ENCODE measurements around the gene NUDT3.
"Not testable (repeated sequence)": the region's sequence is repeated elsewhere in the genome, so short reads cannot be mapped to it uniquely, and the experiment has no call there.

NUDT3 gene

DNA sequence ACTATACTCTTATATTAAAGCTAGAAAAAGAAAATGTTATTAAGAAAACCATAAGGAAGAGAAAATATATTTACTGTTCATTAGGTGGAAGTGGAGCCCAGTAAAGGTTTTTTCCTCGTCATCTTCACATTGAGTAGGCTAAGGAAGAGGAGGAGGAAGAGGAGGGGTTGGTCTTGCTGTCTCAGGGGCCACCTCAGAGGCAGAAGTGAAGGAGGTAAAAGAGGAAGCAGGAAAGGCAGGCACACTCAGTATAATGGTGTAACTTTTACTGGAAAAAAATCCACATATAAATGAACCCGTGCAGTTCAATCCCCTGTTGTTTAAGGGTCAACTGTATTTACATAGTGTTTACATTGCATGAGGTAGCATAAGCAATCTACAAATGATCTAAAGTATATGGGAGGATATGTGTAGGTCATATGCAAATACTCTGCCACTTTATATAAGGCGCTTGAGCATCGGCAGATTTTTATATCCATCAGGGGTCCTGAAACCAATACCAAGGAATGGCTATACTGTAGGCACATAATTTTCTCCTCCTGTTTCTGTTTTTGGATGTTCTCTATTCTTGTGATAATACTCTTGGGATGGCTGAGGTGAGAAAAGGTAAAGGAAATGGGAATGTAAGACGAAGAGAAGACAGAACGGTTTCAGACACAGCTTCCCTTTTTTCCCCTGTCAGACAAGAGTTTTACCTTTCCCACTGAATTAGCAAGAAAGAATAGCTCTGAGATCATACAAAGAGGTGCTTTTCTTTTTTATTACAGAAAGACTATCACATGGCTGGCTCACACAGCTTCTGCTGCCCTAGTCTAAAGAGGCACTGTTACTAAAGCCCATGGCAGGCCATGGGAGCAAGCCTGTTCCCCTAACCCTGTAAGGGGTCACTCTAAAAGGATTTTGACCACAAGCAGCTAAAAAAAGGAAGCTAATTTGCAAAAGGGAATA lies 59.9 kb downstream of the NUDT3 start:
- CTCF ChIA-PET: interaction anchor here (0.6 kb wide), 1 partner anchor 566 kb away, joined by 4 read pairs; no protein-coding TSS in a partner anchor
- POLR2A ChIA-PET: no interaction called here
- no peak for DNase-seq (ENCODE audit: extremely low spot score)

DNA sequence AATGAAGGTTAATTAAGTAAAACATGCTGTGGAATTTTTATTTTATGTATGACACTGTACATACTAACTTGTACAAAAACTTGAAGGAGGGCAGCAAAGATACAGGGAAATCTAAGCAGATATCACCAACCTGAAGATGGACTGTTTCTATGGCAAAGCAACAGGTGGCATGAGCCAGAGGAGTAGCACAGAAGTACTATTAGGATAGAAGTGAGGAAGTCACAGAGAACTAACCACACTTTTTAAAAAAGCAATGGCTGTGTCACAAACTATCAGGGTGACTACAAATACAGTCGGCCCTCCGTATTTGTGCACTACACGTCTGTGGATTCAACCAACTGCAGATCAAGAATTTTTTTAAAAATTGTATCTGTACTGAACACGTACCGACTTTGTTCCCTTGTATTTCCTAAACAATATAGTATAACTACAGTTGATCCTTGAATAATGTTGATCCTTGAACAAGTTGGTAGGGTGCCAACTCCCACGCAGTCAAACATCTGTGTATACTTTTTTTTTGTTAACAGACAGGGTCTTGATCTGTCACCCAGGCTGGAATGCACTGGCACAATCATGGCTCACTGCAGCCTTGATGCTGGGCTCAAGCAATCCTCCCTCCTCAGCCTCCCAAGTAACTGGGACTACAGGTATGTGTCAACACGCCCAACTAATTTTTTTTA lies 61.0 kb downstream of the NUDT3 start:
- no peak for DNase-seq (ENCODE audit: extremely low spot score)
- TF ChIP-seq FOXA1 (IDR thresholded peaks at IDR 0.05): no peak
- TF ChIP-seq ELF4 (IDR thresholded peaks at IDR 0.05): no peak
- TF ChIP-seq BHLHE40 (IDR thresholded peaks at IDR 0.05; ENCODE audit: borderline replicate concordance): no peak
- no peak for TF ChIP-seq SUZ12 (IDR thresholded peaks at IDR 0.05)
- no peak for TF ChIP-seq NFRKB (IDR thresholded peaks at IDR 0.05)
- TF ChIP-seq ZNF384 (IDR thresholded peaks at IDR 0.05): no peak
- no peak for TF ChIP-seq CTBP1 (IDR thresholded peaks at IDR 0.05; ENCODE audit: borderline replicate concordance)
- no peak for TF ChIP-seq FOXK2 (IDR thresholded peaks at IDR 0.05)
- TF ChIP-seq HDGF (IDR thresholded peaks at IDR 0.05; ENCODE audit: borderline replicate concordance): no peak
- no peak for TF ChIP-seq FOXM1 (IDR thresholded peaks at IDR 0.05; ENCODE audit: borderline replicate concordance)
- no peak for TF ChIP-seq LEF1 (IDR thresholded peaks at IDR 0.05; ENCODE audit: borderline replicate concordance)
- TF ChIP-seq SP1 (IDR thresholded peaks at IDR 0.05): no peak
- ChIA-PET POLR2A (no interaction called here), CTCF (no interaction called here)

More for the DNA sequence above, 59.9 kb downstream of the NUDT3 start:
- TF ChIP-seq ELF4 (IDR thresholded peaks at IDR 0.05) (no peak), HDGF (IDR thresholded peaks at IDR 0.05; ENCODE audit: borderline replicate concordance) (no peak), SP1 (IDR thresholded peaks at IDR 0.05) (no peak), NFRKB (IDR thresholded peaks at IDR 0.05) (no peak), TARDBP (IDR thresholded peaks at IDR 0.05) (no peak), BHLHE40 (IDR thresholded peaks at IDR 0.05; ENCODE audit: borderline replicate concordance) (no peak), SUZ12 (IDR thresholded peaks at IDR 0.05) (no peak), FOXA1 (IDR thresholded peaks at IDR 0.05) (no peak)

- POLR2A ChIA-PET; DNase-seq (ENCODE audit: extremely low spot score); CTCF ChIA-PET: not testable (repeated sequence)
These were observed 62.7 kb downstream of the NUDT3 start for GRCh38 chr6:34329814-34330213.

DNA sequence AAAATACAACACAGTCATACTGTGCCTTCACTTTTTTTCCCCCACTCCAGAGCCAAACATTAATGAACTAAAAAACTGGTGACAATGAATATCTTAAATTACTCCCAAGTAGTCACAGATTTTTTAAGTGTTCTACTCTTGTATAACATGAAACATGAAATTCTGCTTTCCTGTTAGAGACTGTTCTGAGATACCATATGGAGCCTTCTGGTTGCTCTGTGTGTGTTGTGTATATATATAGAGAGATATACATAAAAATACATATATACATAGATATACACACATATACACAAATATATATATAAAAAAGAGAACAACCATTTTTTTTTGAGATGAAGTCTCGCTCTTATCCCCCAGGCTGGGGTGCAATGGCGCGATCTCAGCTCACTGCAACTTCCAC lies 63.5 kb downstream of the NUDT3 start:
- TF ChIP-seq L3MBTL2 (conservative IDR thresholded peaks at IDR 0.05) (no peak), HDGF (IDR thresholded peaks at IDR 0.05; ENCODE audit: borderline replicate concordance) (no peak), FOXK2 (IDR thresholded peaks at IDR 0.05) (no peak), LEF1 (IDR thresholded peaks at IDR 0.05; ENCODE audit: borderline replicate concordance) (no peak), FOXA1 (IDR thresholded peaks at IDR 0.05) (no peak), BHLHE40 (IDR thresholded peaks at IDR 0.05; ENCODE audit: borderline replicate concordance) (no peak), ELF4 (IDR thresholded peaks at IDR 0.05) (no peak), ARNT (IDR thresholded peaks at IDR 0.05) (no peak), TARDBP (IDR thresholded peaks at IDR 0.05) (no peak), NFRKB (IDR thresholded peaks at IDR 0.05) (no peak), FOXM1 (IDR thresholded peaks at IDR 0.05; ENCODE audit: borderline replicate concordance) (no peak)
- ChIA-PET CTCF (no interaction called here), POLR2A (no interaction called here)
- no peak for DNase-seq (ENCODE audit: extremely low spot score)

- CTCF ChIA-PET: interaction anchor here (1.2 to 1.3 kb wide), 2 partner anchors 30 to 131 kb away, joined by 3 read pairs; no protein-coding TSS in a partner anchor
- DNase-seq (ENCODE audit: extremely low spot score); POLR2A ChIA-PET: not testable (repeated sequence)
These were observed 64.9 kb downstream of the NUDT3 start for GRCh38 chr6:34327313-34328205.

DNA sequence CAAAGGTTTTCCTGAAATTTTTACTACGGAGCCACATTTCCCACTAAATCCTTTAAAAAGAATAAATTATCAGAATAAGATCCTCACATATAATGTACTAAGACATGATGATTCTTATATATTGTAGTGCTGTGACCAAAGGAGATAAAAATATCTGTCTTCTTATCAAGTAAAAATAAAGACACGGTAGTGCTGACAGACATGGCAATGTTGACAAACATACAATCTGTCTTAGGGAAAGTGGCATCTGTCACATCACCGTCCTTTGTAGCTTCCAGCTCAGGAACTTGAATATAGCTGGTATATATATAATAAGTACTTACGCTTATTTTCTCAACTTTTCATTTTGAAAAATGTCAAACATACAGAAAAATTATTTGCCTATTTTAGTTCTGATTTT lies 66.8 kb downstream of the NUDT3 start:
- TF ChIP-seq ELF4 (IDR thresholded peaks at IDR 0.05) (no peak), TARDBP (IDR thresholded peaks at IDR 0.05) (no peak), ZNF384 (IDR thresholded peaks at IDR 0.05) (no peak), L3MBTL2 (conservative IDR thresholded peaks at IDR 0.05) (no peak), SUZ12 (IDR thresholded peaks at IDR 0.05) (no peak), CTBP1 (IDR thresholded peaks at IDR 0.05; ENCODE audit: borderline replicate concordance) (no peak), BHLHE40 (IDR thresholded peaks at IDR 0.05; ENCODE audit: borderline replicate concordance) (no peak), FOXK2 (IDR thresholded peaks at IDR 0.05) (no peak), ARNT (IDR thresholded peaks at IDR 0.05) (no peak), SP1 (IDR thresholded peaks at IDR 0.05) (no peak)
- TF ChIP-seq, protein P1, sequence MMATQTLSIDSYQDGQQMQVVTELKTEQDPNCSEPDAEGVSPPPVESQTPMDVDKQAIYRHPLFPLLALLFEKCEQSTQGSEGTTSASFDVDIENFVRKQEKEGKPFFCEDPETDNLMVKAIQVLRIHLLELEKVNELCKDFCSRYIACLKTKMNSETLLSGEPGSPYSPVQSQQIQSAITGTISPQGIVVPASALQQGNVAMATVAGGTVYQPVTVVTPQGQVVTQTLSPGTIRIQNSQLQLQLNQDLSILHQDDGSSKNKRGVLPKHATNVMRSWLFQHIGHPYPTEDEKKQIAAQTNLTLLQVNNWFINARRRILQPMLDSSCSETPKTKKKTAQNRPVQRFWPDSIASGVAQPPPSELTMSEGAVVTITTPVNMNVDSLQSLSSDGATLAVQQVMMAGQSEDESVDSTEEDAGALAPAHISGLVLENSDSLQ (IDR thresholded peaks at IDR 0.05): no peak
- no peak for DNase-seq (ENCODE audit: extremely low spot score)
- POLR2A ChIA-PET: interaction anchor here (1.3 to 1.4 kb wide), 2 partner anchors 13 to 19 kb away, joined by 3 to 4 read pairs; no protein-coding TSS in a partner anchor
- CTCF ChIA-PET: no interaction called here

Data from HEK293T (cell line).